HCEC 1CT (cell line): ENCODE measurements around the gene DLG2.
A peak's percentile ranks its signal among the peaks of the same experiment; 100 is the strongest.

ENCODE experiments used
- DNase-seq: peaks from one replicate; pipeline ENCODE4 v3.0.0-alpha.2; 2017

Gene DLG2

GRCh38 chr11:83572581-83573496, 2054.3 kb downstream of the DLG2 start:
- peak; percentile 91 for DNase-seq

GRCh38 chr11:83571302-83571701, 2055.8 kb downstream of the DLG2 start:
- DNase-seq: peak; percentile 64

GRCh38 chr11:83569134-83569805, 2057.9 kb downstream of the DLG2 start:
- no peak for DNase-seq

GRCh38 chr11:83568516-83568915, 2058.6 kb downstream of the DLG2 start:
- no peak for DNase-seq

- DNase-seq: peak; percentile 87
Observed at GRCh38 chr11:83566950-83567349, 2060.2 kb downstream of the DLG2 start.

- DNase-seq: no peak
Observed at GRCh38 chr11:83564870-83565269, 2062.3 kb downstream of the DLG2 start.

GRCh38 chr11:83558281-83558680, 2068.9 kb downstream of the DLG2 start:
- no peak for DNase-seq

- DNase-seq: no peak
Observed at GRCh38 chr11:83557653-83558052, 2069.5 kb downstream of the DLG2 start.

GRCh38 chr11:83554876-83555275, 2072.3 kb downstream of the DLG2 start:
- DNase-seq: no peak

- no peak for DNase-seq
Observed at GRCh38 chr11:83549984-83550667, 2077.0 kb downstream of the DLG2 start.

- DNase-seq: no peak
Observed at GRCh38 chr11:83546368-83546767, 2080.8 kb downstream of the DLG2 start.

GRCh38 chr11:83545494-83546260, 2081.5 kb downstream of the DLG2 start:
- no peak for DNase-seq

- DNase-seq: no peak
Observed at GRCh38 chr11:83544846-83545245, 2082.3 kb downstream of the DLG2 start.

GRCh38 chr11:83543706-83544439, 2083.3 kb downstream of the DLG2 start:
- DNase-seq: no peak

- DNase-seq: no peak
Observed at GRCh38 chr11:83542861-83543260, 2084.3 kb downstream of the DLG2 start.

- DNase-seq: no peak
Observed at GRCh38 chr11:83540728-83541127, 2086.4 kb downstream of the DLG2 start.

- DNase-seq: no peak
Observed at GRCh38 chr11:83540112-83540675, 2086.9 kb downstream of the DLG2 start.

GRCh38 chr11:83538286-83538685, 2088.9 kb downstream of the DLG2 start:
- DNase-seq: no peak

- DNase-seq: no peak
Observed at GRCh38 chr11:83537131-83537610, 2090.0 kb downstream of the DLG2 start.

GRCh38 chr11:83533166-83533565, 2094.0 kb downstream of the DLG2 start:
- DNase-seq: no peak

- DNase-seq: no peak
Observed at GRCh38 chr11:83528877-83529276, 2098.3 kb downstream of the DLG2 start.

- no peak for DNase-seq
Observed at GRCh38 chr11:83528225-83528624, 2098.9 kb downstream of the DLG2 start.
